HG02642 (cell line): ENCODE measurements around the gene CCNL2.

Source experiments
- ATAC-seq: cut with Tn5 transposase; IDR thresholded peaks from one replicate; pipeline ENCODE4 v1.9.1; 2021; ENCODE audit warnings: mild to moderate bottlenecking; ENCODE audit not compliant: unreplicated experiment, poor library complexity

Gene CCNL2

DNA sequence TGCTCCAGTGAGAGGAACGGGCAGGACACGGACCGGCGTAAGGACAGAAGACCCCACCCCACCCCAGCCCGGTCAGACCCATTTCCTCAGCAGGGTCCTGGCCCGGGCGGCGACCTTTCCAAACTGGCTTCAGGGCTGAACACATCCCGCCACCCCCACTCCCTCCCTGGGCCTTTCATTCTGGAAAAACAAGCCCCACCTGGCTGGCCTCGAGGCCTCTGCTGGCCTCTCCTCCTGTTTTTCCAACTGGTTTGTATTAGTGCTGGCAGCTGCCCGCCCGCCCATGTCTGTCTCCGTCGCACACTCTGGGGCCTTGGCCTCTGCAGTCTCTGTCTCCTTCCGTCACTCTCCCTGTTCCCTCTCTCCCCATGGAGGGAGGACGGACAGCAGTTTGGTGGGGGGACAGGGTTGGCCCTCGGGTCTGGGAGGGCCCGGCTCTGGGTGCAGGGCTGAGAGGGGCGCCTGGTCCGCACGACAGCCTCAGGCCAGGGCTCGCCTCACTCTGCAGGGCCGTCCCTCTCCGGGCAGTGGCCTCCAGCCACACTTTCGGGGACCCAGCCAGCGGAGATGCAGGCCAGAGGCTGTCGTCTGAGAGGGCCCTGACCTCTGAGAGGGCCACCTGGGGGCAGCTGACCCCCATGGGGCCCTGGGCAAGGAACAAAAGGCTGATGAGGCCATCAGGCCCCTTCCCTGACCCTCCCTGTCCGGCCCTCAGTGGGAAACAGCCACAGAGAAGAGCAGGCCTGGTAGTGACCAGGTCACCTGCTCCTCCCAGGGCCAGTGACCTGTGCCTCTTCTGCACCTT lies 39.3 kb downstream of the CCNL2 start:
- no peak for ATAC-seq

DNA sequence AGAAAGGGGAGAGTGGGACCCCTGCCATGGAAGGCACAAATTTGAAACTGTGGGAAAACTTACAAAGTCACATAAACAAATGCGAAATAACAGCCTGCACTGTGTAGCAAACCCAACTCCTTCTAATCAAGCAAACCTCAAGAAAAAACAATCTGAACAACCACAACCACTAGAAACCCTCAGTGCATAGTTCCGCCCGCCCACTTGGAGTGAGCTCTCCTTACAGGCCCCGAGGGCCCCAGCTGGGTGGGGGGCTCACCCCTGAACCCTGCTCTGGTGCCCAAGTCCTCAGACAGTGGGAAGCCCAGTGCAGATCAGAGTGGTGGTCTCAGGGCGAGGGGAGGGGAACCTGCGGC lies 39.8 kb downstream of the CCNL2 start:
- ATAC-seq = no peak

DNA sequence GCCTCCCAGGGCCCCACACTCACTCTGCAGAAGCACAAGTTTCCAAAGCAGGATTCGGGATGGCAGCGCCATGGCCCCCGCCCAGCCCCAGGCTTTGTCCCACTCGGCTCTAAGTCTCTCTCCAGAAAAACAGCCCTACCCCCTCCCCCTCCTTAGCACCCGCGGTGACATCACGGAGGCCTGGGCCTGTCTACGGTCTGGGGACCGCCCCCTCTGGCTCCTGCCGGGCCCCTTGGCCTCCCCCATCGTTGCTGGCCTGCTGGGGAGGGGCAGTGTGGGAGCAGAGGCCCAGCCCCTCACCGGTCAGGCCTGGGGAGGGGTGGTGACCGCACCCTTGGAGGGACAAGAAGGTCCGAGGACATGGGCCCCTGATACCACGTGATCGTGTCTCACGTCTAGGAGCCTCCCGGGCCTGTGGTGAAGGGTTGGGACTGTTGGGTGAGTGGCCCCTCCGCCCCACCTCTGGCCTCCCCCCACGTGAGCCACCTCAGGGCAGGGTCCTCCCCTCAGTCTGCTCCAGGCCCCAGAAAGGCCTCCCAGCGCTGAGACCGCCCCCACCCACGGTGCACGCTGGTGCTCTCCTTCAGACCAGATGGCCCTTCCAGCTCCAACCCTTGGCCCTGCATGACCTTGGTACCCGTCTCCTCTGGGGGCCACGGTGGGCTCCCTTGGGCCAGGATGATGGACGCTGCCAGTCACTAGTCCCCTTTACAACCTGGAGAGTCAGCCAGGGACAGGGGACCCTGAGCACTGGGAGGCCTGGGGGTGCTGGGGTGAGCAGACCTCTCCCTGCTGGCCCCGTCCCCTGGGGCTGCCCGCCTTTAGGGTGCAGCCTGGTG lies 40.5 kb downstream of the CCNL2 start, which contains the start of gene MXRA8:
Gene MXRA8, minus strand, starts transcription at position 123 of the 839 bp plus-strand sequence. Its CDS starts 51 bp downstream, at position 72.
- ATAC-seq = no peak

DNA sequence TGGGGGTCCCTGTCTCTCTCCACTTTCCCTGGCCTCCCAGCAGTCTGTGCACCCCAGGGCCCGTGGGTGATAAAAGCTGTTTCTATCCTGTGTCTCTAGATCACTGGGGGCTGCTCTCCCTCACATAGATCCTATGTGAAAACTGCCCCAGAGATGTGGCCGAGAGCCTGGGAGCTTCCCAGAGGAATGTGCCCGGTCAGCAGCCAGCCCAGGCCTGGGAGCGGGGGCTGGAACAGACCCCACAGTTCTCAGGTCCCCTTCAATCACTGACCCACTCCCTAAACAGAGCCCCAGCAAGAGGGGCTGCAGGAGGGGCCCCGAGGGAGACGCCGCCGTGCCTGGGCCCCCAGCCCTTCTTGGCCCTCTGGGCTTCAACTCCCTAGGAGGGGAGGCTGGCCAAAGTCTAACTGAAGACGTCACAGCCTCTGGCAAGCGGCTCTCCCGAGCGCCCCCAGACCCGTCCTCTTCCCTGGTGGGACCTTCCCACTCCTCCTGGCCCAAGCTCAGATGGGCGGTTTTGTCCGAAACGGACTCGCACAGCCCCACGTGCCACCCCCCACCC lies 41.2 kb downstream of the CCNL2 start:
- ATAC-seq = no peak

DNA sequence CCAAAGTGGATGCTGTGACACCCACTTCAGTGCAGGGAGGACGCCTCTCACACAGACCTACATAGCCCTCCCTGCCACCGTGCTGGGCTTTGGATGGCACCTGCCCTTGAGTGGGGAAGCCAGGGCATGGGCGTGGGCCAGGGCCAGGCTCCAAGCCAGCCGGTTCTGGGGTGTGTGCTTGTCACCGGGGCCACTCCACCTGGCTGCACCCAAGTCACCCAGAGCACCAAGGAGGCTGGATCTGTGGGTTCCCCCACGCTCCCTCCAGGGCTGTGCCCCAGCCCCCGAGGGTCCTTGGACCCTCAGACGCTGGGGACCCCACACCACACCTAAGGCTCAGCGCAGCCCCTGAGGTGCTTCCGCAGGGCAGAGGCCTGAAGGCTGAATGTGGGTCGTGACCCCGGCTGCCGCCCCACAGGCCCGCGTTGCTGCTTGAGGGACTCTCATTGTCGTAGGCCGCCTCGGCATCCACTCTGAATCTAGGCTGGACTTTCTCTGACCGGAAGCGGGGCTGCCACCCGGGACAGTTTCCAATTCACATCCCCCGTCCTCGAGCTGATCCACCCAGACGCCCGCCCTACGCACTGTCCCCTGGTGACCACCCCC lies 42.2 kb downstream of the CCNL2 start:
- ATAC-seq = no peak

DNA sequence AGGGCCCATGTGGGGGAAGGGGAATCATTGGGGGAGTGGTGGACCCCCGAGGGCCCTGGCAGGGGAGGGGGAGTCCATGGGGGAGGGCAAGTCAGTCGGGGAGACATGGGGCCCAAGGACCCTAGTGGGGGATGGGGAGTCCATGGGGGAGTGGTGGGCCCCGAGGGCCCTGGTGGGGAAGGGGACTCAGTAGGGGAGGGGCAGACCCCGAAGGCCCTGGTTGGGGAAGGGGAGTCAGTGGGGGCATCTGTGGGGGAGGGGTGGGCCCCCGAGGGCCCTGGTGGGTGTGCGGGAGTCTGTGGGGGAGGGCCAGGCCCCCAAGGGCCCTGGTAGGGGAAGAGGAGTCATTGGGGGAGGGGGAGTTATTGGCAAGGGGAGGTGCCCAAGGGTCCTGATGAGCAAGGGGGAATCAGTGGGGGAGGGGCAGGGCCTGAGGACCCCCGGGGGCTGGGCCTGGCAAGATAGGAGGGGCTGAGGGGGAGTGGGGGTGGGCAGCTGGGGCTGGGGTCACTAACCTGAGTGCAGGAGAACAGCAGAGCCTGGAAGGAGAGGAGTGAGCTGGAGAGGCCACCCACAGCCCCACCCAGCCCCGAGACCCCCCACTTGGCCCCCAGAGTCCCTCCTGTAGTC lies 42.9 kb downstream of the CCNL2 start:
- no peak for ATAC-seq

DNA sequence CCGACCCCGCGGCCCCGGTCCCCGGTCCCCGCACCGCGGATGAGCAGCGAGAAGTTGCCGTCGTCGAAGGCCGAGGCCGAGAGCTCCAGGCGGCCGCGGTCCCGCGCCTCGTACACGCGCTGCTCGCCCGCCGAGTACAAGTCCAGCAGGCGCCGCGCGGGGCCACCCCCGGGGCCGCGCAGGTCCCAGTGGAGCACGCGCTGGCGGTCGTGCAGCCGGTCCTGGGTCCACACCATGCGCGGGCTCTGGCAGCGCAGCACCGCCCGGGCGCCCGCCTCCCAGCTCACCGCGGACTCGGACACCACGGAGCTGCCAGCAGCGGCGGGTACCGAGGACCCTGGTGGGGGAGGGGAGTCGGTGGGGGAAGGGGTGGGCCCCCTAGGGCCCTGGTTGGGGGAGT lies 43.7 kb downstream of the CCNL2 start:
- no peak for ATAC-seq

DNA sequence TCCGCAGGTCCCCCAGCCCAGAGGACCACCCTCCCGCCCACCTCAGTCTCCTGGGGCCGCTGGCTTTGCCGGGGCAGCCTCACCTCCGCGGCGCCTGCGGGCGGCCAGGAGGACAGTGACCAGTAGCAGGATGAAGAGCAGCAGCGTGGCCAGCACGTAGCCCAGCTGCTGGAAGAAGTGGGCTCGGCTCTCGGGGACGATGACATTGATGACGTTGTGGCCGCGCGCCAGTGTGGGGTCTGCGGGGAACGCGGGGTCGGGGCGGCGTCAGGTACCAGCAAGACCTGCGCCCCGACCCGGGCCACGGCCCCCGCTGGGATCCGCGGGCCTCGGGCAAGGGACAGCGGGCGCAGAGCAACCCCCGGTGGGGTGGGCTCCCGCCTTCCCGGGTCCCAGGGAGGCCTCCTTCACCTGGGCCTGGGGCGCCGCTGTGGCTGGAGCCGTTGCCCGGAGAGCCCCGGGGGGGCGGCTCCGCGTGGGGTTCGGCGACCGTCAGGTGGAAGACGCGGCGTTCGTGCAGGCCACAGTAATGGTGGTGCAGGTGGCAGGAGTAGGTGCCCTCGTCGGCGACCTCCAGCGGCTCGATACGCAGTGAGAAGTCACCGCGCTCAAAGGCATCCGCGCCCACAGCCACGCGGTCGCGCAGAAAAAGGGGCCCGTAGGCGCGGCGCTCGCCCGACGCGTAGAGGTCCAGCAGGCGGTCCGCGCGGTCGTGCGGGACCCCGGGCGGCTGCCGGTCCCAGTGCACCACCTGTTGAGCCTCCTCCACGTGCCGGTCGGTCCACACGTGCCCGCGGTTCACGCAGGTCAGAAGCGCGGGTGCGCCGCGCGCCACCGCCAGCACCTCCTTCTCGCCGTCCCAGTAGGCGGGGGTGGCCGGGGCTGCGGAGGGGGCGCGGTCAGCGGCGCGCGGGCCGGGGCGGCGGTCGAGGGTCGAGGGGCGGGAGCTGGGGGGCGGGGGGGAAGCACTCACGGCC lies 44.6 kb downstream of the CCNL2 start:
- no peak for ATAC-seq

DNA sequence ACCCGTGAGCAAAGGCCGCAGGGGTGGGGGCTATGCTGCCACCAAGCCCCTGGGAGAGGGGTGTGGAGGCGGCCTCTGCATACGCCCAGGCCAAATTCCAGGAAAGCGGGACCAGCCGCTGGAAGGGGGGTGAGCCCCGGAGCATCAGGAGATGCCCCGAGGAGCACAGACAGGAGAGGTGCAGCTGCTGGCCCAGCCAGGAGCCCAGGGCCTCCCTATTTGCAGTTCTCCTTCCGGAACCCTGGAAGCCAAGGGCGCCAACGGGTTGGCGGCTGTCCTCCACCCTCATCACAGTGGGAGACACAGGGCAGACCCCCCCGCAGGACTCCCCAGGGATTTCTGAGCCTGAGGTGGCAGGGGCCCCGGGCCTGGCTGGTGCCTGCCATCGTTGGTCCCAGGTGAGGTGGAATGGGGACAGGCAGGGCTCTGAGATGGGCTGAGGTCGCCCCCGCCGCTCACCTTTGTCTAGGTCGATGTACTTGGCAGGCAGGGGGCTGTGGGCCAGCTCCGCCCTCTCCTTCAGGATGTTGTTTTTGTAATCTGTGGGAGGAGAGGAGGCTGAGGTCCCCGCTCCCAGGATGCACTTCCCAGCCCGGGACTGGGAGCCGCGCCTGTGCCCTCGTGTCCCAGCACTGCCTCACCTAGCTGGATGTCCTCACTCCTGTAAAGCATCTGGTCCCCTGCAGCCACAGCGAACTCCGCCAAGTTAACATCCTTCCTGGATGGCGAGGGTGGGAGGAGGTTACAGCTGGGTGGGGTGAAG lies 45.6 kb downstream of the CCNL2 start:
- no peak for ATAC-seq

DNA sequence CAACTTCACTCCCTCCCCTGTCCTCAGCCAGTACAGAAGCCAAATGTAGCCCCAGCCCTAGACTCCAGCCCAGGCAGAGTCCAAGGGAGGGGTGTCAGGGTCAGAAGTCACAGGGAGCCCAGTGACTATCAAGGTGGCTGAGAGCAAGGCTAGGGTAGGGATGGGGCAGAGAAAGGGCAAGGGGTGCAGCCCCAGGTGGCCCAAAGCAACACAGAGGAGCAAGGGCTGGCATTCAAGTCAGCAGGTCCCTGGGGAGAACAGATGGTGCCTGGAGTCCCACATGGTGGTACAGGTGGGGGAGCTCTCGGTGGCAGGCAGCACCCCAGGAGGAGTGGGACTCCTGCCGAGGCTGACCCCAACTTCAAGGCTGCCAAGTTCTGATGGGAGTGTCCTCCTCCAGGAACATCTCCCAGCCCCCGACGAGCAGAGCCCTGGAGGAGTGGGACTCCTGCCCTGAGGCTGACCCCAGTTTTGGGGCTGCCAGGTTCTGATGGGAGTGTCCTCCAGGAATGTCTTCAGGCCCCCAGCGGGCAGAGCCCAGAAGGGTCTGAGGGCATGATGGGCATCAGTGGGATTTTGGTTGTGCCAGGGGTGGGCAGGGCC lies 46.2 kb downstream of the CCNL2 start:
- ATAC-seq = no peak

DNA sequence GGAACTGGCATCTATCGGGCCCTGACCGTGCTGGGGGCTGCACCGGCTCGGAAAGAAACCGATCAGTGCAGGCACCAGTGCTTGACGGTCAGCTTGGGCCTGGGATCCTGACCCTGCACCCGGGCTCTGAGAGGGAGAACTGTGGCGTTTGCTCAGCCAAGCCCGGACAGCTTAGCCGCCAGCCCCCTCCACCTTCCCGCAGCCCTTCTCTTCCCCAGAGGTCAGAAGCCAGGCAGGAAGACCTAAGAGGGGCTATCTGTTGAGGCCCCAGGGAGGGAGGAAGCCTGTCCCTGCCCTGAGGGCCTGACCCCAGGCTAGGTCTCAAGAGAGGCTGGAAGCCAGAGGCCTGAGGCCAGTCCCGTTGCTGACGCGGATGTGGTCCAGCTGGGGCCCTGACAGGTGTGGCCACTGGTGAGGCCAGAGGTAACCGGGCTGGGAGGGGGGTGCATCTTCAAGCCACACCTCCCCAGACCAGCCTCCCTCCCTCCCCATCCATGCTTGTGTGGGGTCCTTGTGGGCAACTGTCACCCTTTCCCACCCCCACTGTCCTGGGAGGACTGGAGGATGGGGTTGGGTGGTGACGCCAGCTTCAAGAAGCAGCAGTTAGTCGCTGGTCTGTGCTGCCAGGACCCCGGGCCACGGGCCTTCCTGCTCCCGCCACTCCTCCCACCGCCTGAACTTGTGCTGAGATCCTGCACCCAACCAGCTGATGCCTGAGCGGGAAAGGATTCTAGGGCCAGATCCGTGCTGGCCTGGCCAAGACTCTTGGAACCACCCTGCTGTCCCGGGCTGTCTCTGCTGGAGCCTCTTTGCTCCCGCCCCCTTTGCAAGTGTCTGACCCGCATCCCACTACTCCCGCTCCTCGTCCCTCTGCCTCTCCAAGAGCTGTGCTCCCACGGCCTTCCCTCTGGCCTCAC lies 47.4 kb downstream of the CCNL2 start:
- ATAC-seq = no peak

DNA sequence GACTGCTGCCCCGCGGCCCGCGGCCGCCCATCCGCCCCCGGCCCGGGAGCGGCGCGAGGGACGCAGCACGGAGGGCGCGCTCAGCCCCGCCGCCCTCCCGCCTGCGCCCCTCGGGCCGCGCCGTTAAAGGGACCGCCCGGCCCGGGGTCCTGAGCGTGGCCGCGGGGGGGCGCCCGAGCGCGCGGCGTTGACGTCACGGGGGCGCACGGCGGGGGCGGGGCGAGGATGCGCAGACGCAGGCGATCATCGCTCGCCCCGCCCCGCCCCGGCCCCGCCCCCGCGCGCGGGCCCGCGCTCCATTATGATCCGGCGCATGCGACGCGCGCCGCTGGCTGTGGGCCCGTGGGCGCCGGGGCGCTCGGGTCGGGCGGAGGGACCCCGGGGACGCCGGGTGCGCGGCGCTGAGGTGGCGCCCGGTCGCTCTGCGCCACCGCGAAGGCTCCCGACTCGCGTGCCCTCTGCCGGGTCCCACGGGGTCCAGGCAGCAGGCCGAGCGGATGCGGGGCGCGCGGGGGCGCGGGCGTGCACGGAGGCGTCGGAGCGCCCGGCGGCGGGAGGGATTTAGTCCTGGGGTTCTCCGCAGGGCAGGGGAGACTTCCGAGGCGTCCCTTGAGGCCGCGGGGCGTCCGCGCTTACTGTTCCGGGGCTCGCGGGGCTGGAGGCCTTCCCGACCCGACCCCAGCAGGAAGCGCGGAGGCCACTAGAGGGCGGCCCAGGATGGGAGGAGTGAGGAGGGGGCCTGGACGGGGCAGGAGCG lies 49.7 kb downstream of the CCNL2 start, which contains the start of gene DVL1:
Gene DVL1, minus strand, starts transcription at position 163 of the 757 bp plus-strand sequence. CDS start 353 bp downstream, outside the sequence.
- peak; percentile 70 for ATAC-seq

DNA sequence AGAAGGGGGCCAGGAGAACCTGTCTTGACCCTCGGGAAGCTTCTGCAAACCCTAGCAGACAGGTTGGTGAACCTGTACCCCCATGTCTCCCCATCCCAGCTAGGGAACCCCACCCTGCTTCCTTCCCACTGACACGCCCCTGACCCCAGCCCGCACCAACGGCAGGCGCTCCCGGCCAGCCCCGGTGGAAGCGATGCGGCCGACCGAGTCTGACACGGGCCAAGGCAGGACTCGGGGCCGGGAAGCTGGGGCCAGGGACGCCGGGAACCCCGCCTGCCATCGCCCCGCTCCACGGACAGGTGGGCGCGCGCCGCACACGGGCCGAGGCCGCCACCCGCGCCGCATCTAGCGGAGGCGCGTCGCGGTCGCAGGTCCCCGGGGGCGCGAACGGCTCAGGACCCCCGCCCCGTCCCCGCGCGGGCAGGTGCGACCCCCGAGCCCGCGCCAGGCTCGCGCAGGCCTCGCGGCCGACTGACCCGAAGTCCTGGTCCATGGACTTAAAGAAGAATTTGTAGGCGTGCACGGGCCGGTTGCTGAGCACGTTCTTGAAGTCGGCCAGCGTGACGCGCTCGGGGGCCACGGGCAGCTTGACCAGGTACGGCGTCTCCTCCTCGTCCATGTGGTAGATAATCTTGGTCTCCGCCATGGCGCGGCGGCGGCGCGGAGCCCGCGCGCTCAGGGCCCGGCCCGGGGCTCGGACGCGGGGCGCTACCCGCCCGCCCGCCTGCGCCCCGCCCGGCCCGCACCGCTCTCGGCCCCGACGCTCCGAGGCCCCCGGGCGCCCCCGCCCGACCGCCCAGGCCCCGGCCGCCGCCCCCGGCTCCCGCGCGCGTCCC lies 50.5 kb downstream of the CCNL2 start:
- peak; percentile 30 for ATAC-seq

DNA sequence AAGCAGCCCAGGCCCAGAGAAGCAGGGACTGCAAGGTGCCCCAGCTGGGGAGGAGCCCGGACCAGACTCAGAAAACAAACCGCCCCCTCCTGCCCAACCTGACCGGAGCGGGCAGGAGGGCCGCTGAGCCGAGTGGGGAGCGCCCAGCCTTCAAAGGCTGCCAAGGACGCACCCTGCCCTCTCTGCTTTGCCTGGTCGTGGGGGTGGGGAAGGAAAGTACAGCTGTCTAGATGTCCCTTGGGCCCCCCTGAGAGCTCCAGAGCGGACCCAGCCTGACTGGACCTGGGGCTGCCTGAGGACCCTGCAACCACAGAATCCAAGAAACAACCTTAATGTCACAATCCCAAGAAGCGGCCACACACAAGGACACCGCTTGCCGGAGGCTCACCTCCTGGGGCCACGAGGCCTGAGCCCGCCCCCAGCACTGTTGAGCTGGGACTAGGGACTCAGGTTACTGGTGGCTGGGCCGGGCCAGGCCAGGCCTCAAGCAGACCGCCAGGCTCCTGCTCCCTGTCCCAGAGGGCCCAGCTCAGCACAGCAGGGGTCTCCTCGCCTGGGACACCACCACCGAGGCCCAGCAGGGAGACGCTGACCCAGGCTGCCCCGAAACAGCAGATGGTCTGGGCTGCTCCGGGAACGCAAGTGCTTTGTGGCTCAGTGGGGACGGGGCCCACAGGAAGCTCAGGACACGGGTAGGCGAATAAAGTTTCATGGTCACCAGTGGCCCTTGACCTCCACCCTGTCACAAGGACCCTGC lies 51.3 kb downstream of the CCNL2 start:
- no peak for ATAC-seq
